WERI-Rb-1 (cell line): ENCODE measurements around the gene STK11IP.

Source experiments
- DNase-seq: peaks from one replicate; pipeline ENCODE4 v3.0.0-alpha.2; 2020
- H3K27ac ChIP-seq: fragments of 250-450 bp; sonication (Bioruptor Pico); 2 replicates; pipeline ENCODE4 v1.5.1; 2020; ENCODE audit warnings: mild to moderate bottlenecking, moderate library complexity
- H3K27me3 ChIP-seq: fragments of 250-450 bp; sonication (Bioruptor Pico); 2 replicates; pipeline ENCODE4 v1.5.1; 2021; ENCODE audit warnings: mild to moderate bottlenecking, low read depth, moderate library complexity; ENCODE audit not compliant: insufficient read depth, severe bottlenecking
- H3K36me3 ChIP-seq: fragments of 250-450 bp; sonication (Bioruptor Pico); 2 replicates; pipeline ENCODE4 v1.5.1; 2020; ENCODE audit warnings: mild to moderate bottlenecking, moderate library complexity
- H3K4me3 ChIP-seq: 2 replicates; pipeline ENCODE4 v1.5.1; 2011; ENCODE audit warnings: low read depth, mild to moderate bottlenecking, control low read depth, low read length
- H3K9me3 ChIP-seq: fragments of 250-450 bp; sonication (Bioruptor Pico); 2 replicates; pipeline ENCODE4 v1.5.1; 2021; ENCODE audit warnings: mild to moderate bottlenecking, moderate library complexity; ENCODE audit not compliant: severe bottlenecking
- TF ChIP-seq, protein P1 (sequence below): IDR thresholded peaks from 2 replicates; pipeline ENCODE4 v1.5.1; 2011; ENCODE audit warnings: low read depth, mild to moderate bottlenecking, control low read depth, inconsistent platforms, low read length

STK11IP gene

DNA sequence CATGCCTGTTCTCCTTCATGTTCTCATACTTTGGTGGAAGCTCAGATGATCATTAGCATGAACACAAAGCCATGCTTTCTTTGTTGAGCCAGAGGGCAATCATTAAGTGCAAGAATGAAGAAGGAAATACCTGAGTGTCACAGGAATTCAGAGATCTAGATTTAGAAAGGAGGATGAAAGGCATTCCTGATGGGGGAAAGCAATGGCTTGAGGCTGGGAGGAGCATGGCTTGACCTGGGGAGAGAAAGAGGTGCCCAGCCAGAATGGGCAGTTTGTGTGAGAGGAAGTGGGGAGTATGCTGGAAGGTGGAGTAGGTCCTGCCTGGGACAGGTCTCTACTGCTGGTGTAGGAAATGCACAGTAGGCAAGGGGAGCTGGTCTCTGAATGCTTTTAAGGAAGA, 64.9 kb downstream of the STK11IP start:
- no peak for DNase-seq
- no peaks in the 10 kb centered on the region for H3K9me3 ChIP-seq
- H3K4me3 ChIP-seq: no peak overlapping the region
- TF ChIP-seq, protein P1, sequence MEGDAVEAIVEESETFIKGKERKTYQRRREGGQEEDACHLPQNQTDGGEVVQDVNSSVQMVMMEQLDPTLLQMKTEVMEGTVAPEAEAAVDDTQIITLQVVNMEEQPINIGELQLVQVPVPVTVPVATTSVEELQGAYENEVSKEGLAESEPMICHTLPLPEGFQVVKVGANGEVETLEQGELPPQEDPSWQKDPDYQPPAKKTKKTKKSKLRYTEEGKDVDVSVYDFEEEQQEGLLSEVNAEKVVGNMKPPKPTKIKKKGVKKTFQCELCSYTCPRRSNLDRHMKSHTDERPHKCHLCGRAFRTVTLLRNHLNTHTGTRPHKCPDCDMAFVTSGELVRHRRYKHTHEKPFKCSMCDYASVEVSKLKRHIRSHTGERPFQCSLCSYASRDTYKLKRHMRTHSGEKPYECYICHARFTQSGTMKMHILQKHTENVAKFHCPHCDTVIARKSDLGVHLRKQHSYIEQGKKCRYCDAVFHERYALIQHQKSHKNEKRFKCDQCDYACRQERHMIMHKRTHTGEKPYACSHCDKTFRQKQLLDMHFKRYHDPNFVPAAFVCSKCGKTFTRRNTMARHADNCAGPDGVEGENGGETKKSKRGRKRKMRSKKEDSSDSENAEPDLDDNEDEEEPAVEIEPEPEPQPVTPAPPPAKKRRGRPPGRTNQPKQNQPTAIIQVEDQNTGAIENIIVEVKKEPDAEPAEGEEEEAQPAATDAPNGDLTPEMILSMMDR: no peak
- no peaks in the 10 kb centered on the region for H3K27me3 ChIP-seq
- H3K27ac ChIP-seq: no peak overlapping the region
- H3K36me3 ChIP-seq: no peaks in the 10 kb centered on the region

GRCh38 chr2:219663116-219663762, 65.6 kb downstream of the STK11IP start:
- H3K27me3 ChIP-seq: no peaks in the 10 kb centered on the region
- TF ChIP-seq, protein P1: no peak
- no peaks in the 10 kb centered on the region for H3K36me3 ChIP-seq
- H3K27ac ChIP-seq: no peak overlapping the region
- H3K9me3 ChIP-seq: no peaks in the 10 kb centered on the region
- no peak overlapping the region for H3K4me3 ChIP-seq
- DNase-seq: no peak

DNA sequence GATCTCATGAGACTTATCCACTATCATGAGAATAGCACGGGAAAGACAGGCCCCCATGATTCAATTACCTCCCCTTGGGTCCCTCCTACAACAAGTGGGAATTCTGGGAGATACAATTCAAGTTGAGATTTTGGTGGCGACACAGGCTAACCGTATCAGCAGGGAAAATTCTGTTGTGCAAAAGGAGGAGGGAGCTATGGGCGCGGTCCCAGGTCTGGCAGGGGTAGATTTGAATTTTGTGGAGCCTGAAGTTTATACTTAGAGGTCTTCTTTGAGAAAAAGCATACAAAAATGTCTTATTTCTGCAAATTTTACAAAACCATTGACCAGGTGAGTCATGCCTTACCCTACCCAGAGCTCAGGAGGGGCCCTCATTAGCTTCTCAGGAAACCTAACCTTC, 66.4 kb downstream of the STK11IP start:
- no peaks in the 10 kb centered on the region for H3K36me3 ChIP-seq
- no peaks in the 10 kb centered on the region for H3K27me3 ChIP-seq
- no peak overlapping the region for H3K27ac ChIP-seq
- TF ChIP-seq, protein P1: no peak
- no peaks in the 10 kb centered on the region for H3K9me3 ChIP-seq
- no peak for DNase-seq
- no peak overlapping the region for H3K4me3 ChIP-seq

- Histone ChIP-seq H3K4me3 (no peak overlapping the region), H3K36me3 (no peaks in the 10 kb centered on the region), H3K9me3 (no peaks in the 10 kb centered on the region), H3K27me3 (no peaks in the 10 kb centered on the region), H3K27ac (no peak overlapping the region)
- TF ChIP-seq, protein P1: no peak
- DNase-seq: no peak
These were observed 67.3 kb downstream of the STK11IP start for GRCh38 chr2:219664944-219665343.

DNA sequence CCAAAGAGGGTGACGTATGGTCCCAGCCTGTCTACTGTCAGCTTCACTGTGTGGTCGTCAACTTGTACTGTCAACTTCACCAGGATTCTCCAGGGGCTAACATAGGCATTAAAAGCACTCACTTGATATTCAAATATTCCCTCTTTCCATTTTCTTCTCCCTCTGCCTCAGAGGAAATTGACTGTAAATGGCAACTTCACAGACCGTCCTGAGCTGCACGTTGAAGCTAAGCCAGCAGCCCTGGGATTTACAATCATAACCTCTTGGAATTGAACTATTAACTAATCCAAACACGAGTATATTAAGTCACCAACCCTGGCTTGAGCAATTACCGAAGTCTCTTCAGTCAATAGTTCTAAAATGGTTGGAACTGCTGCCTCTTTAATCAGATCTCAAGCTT, 68.3 kb downstream of the STK11IP start:
- no peak overlapping the region for H3K27ac ChIP-seq
- no peak for DNase-seq
- H3K27me3 ChIP-seq: no peaks in the 10 kb centered on the region
- no peak overlapping the region for H3K4me3 ChIP-seq
- H3K9me3 ChIP-seq: no peaks in the 10 kb centered on the region
- TF ChIP-seq, protein P1: no peak
- H3K36me3 ChIP-seq: no peaks in the 10 kb centered on the region
